Spleen (tissue), 11 donors: ENCODE measurements around the gene PLD5. TPM values are rescaled to one million over a fixed set of nuclear protein-coding genes. Genes with fewer than 3 reads are reported as not detected.
"Not testable (repeated sequence)": the region's sequence is repeated elsewhere in the genome, so short reads cannot be mapped to it uniquely, and the experiment has no call there.

ENCODE experiments used
- DNase-seq: peaks from one replicate; pipeline ENCODE4 v3.0.0-alpha.2; 2020
- H3K27ac ChIP-seq, 8 donors: fragments of 200-600 bp; sonication (generic) in 7 of 8; 1 replicate in 4 of 8; 2 replicates in 4 of 8; pipeline versions ENCODE4 v1.5.0 to v1.8.0; 2016 to 2021; ENCODE audit warnings: inconsistent platforms in 4 of 8, mild to moderate bottlenecking in 4 of 8, moderate library complexity in 1 of 8
- H3K27me3 ChIP-seq, 7 donors: fragments of 200-600 bp; sonication (generic) in 6 of 7; replicated peaks in 1 of 7; 1 replicate in 4 of 7; 2 replicates in 3 of 7; pipeline versions ENCODE4 v1.5.0 to v1.8.0; 2016 to 2021; ENCODE audit warnings: inconsistent platforms in 3 of 7, mild to moderate bottlenecking in 1 of 7
- H3K36me3 ChIP-seq, 6 donors: fragments of 200-600 bp; sonication (generic) in 5 of 6; 1 replicate in 4 of 6; 2 replicates in 2 of 6; pipeline versions ENCODE4 v1.5.0 to v1.8.0; 2016 to 2021; ENCODE audit warnings: inconsistent platforms in 2 of 6
- H3K4me1 ChIP-seq, 6 donors: fragments of 200-600 bp; sonication (generic) in 5 of 6; 1 replicate in 3 of 6; 2 replicates in 3 of 6; pipeline versions ENCODE4 v1.5.0 to v1.8.0; 2016 to 2021; ENCODE audit warnings: inconsistent platforms in 3 of 6
- H3K4me3 ChIP-seq, 8 donors: fragments of 200-600 bp; sonication (generic) in 7 of 8; 1 replicate in 4 of 8; 2 replicates in 4 of 8; pipeline versions ENCODE4 v1.5.0 to v1.8.0; 2016 to 2021; ENCODE audit warnings: inconsistent platforms in 4 of 8, mild to moderate bottlenecking in 4 of 8, moderate library complexity in 2 of 8
- H3K9me3 ChIP-seq, 8 donors: fragments of 200-600 bp; sonication (generic) in 7 of 8; 1 replicate in 4 of 8; 2 replicates in 4 of 8; pipeline versions ENCODE4 v1.5.0 to v1.8.0; 2016 to 2021; ENCODE audit warnings: inconsistent platforms in 4 of 8
- POLR2A ChIP-seq, 3 donors: fragments of 450-650 bp; IDR thresholded peaks; one replicate each; pipeline ENCODE4 v1.5.1; 2017; ENCODE audit warnings: antibody characterized with exemption in 3 of 3, mild to moderate bottlenecking in 1 of 3
- POLR2AphosphoS5 ChIP-seq, 3 donors: sonication (generic); formaldehyde crosslinking; IDR thresholded peaks; one replicate each; pipeline ENCODE4 v1.5.1; 2017; ENCODE audit warnings: antibody characterized with exemption in 3 of 3
- WGBS, 5 donors: extraction: QIAGEN DNeasy Blood & Tissue Kit in 3 of 5; methylation state at CpG; one replicate each; pipeline versions ENCODE4 v1.1.5 to v1.1.7; 2013 to 2018; 5-methylcytosine and 5-hydroxymethylcytosine counted together
- intact Hi-C: fragments of 100-400 bp; cut with DNase I; formaldehyde crosslinking; loops from one replicate; pipeline ENCODE4 v1.15.0; 2023; ENCODE audit warnings: low total_unique reads
- polyA plus RNA-seq, 3 donors: library from polyadenylated mRNA; stranded (reverse); fragments of 200-250 nt; gene quantifications; one replicate each; pipeline ENCODE4 v1.2.1, GENCODE V29; 2013
- total RNA-seq, 7 donors: library from RNA; depleted of rRNA in 3 of 7; stranded (reverse); fragments of >200 nt in 3 of 7; fragmentation: NEBNext Ultra II Directional in 4 of 7; extraction: Animal tissue kit (Norgen Biotek cat#: 25700) in 4 of 7; gene quantifications; one replicate each; pipeline versions ENCODE4 v1.1.0 to v1.2.1, GENCODE V29; 2016 to 2021
- TF ChIP-seq, protein P1 (sequence below), 11 experiments: fragments of 200-600 bp in 7 of 11; fragments of 450-650 bp in 4 of 11; sonication (generic) in 4 of 11; IDR thresholded peaks in 8 of 11; conservative IDR thresholded peaks in 3 of 11; 1 replicate in 7 of 11; 2 replicates in 4 of 11; pipeline versions ENCODE4 v1.4.0 to v1.8.0; 2016 to 2021; ENCODE audit warnings: antibody characterized with exemption in 11 of 11, inconsistent platforms in 4 of 11, mild to moderate bottlenecking in 1 of 11
- donor health status: healthy with polysubstance abuse.
- donor health status: DM: no; HTN: no; CAD: no; lungs with moderate emphysema.
- donor health status: DM: no; HTN: no; CAD: no.
- donor health status: Bipolar disorder and iron deficiency.
- donor health status: healthy.
- donor health status: DM: no; HTN: no; CAD: no.
- donor health status: DM: yes; HTN: yes; CAD: no.

The PLD5 gene
- total and polyA plus RNA-seq, 10 donors: 0.17 to 1.0 (median 0.44) TPM; not detected in 1

DNA sequence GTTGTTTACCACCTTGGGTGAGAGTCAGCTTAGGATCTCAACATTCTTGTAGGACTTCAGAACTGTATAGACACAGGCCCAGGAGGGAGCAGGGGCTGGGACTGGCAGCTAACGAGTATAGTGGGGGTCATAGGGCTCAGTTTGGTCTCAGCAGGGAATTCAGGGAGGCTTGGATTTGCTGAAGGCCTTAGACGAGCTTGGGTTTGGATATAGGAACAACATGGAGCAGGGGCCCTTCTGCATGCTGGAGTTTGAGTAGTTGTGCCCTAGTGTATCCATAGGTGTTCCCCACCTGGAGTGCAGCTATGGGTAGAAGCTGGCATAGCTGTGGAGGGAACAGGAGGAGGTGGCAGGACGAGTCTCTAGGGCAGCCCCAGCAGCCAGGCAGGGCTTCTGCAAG is 462.2 kb downstream of the PLD5 start:
- WGBS, 5 donors: 50 to 73% (median 59%) methylated on average over 3 of the region's 3 CpGs
- no peaks in the 10 kb centered on the region for H3K4me1 ChIP-seq
- H3K36me3 ChIP-seq: no peaks in the 10 kb centered on the region
- intact Hi-C loops: no loop called here
- peaks cover 0 to 5% (median 0%) of the 10 kb centered on the region in 8 donors for H3K9me3 ChIP-seq
- no peak overlapping the region for H3K4me3 ChIP-seq
- TF ChIP-seq, protein P1, sequence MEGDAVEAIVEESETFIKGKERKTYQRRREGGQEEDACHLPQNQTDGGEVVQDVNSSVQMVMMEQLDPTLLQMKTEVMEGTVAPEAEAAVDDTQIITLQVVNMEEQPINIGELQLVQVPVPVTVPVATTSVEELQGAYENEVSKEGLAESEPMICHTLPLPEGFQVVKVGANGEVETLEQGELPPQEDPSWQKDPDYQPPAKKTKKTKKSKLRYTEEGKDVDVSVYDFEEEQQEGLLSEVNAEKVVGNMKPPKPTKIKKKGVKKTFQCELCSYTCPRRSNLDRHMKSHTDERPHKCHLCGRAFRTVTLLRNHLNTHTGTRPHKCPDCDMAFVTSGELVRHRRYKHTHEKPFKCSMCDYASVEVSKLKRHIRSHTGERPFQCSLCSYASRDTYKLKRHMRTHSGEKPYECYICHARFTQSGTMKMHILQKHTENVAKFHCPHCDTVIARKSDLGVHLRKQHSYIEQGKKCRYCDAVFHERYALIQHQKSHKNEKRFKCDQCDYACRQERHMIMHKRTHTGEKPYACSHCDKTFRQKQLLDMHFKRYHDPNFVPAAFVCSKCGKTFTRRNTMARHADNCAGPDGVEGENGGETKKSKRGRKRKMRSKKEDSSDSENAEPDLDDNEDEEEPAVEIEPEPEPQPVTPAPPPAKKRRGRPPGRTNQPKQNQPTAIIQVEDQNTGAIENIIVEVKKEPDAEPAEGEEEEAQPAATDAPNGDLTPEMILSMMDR (IDR thresholded peaks at IDR 0.05 in 8 of 11, conservative IDR thresholded peaks at IDR 0.05 in 3 of 11): no peak
- no peak for TF ChIP-seq POLR2AphosphoS5 (IDR thresholded peaks at IDR 0.05)
- TF ChIP-seq POLR2A (IDR thresholded peaks at IDR 0.05): no peak
- no peaks in the 10 kb centered on the region for H3K27me3 ChIP-seq
- DNase-seq: no peak
- no peak overlapping the region for H3K27ac ChIP-seq

DNA sequence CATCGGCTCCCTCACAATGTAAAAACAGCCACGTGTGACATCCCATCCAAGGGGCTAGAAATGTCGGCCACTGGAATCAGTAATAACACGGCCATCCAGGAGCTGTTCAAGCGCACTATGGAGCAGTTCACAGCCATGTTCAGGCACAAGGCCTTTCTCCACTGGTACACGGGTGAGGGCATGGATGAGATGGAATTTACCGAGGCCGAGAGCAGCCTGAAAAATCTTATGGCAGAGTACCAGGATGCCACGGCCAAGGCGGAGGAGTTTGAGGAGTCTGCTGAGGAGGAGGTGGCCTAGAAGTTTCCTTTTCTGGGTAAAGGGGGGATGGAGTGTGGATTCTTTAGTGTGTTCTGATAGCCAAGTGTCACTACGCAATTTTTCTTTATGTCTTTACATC is 464.5 kb downstream of the PLD5 start:
- TF ChIP-seq POLR2AphosphoS5 (IDR thresholded peaks at IDR 0.05): no peak
- TF ChIP-seq POLR2A (IDR thresholded peaks at IDR 0.05): no peak
- TF ChIP-seq, protein P1 (IDR thresholded peaks at IDR 0.05 in 8 of 11, conservative IDR thresholded peaks at IDR 0.05 in 3 of 11): no peak
- H3K27ac ChIP-seq: no peak overlapping the region
- H3K36me3 ChIP-seq: no peaks in the 10 kb centered on the region
- intact Hi-C loops: no loop called here
- H3K4me3 ChIP-seq: no peak overlapping the region
- DNase-seq: no peak
- no peaks in the 10 kb centered on the region for H3K4me1 ChIP-seq
- no peaks in the 10 kb centered on the region for H3K27me3 ChIP-seq
- H3K9me3 ChIP-seq: peaks cover 0 to 5% (median 0%) of the 10 kb centered on the region in 8 donors
- WGBS, 5 donors: 76 to 88% (median 85%) methylated on average over 11 of the region's 11 CpGs

DNA sequence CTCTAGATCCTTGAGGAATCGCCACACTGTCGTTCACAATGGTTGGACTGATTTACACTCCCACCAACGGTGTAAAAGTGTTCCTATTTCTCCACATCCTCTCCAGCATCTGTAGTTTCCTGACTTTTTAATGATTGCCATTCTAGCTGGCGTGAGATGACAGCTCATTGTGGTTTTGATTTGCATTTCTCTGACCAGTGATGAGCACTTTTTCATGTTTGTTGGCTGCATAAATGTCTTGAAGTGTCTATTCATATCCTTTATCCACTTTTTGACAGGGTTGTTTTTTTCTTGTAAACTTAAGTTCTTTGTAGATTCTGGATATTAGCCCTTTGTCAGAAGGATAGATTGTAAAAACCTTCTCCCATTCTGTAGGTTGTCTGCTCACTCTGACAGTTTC is 465.9 kb downstream of the PLD5 start:
- H3K36me3 ChIP-seq, H3K4me3 ChIP-seq, H3K27ac ChIP-seq, DNase-seq, H3K27me3 ChIP-seq, intact Hi-C loops, H3K4me1 ChIP-seq, H3K9me3 ChIP-seq: not testable (repeated sequence)
- WGBS, 5 donors: 50 to 67% (median 55%) methylated on average over 4 of the region's 4 CpGs

DNA sequence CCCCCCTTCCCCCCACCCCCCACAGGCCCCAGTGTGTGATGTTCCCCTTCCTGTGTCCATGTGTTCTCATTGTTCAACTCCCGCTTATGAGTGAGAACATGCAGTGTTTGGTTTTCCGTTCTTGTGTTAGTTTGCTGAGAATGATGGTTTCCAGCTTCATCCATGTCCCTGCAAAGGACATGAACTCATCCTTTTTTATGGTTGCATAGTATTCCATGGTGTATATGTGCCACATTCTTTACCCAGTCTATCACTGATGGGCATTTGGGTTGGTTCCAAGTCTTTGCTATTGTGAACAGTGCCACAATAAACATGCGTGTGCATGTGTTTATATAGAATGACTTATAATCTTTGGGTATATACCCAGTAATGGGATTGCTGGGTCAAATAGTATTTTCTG is 466.3 kb downstream of the PLD5 start:
- H3K4me3 ChIP-seq, H3K27ac ChIP-seq, H3K9me3 ChIP-seq, intact Hi-C loops, DNase-seq, H3K36me3 ChIP-seq, H3K27me3 ChIP-seq, H3K4me1 ChIP-seq: not testable (repeated sequence)
- 86 to 97% (median 91%) methylated on average over 3 of the region's 3 CpGs for WGBS, 5 donors

DNA sequence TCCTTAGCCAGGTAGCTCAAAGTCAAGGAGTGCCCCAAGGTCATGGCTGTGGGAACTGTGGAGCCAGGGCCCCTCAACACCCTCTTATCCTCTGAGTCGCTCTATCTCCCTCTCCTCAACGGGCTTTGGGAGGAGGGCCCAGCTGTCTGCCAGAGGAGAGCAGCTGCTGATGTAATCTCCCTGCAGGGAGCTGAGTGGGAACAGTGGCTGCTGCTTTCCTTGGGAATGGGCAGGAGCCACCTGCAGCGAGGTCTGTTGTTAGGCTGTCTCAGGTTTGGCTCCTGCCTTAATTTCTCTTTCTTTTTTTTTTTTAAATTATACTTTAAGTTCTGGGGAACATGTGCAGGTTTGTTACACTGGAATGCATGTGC is 466.8 kb downstream of the PLD5 start:
- peaks cover 0 to 5% (median 0%) of the 10 kb centered on the region in 8 donors for H3K9me3 ChIP-seq
- no peak overlapping the region for H3K27ac ChIP-seq
- intact Hi-C loops: no loop called here
- no peak for DNase-seq
- WGBS, 5 donors: 40 to 82% (median 65%) methylated on average over 1 to 3 of the region's 3 CpGs
- no peaks in the 10 kb centered on the region for H3K36me3 ChIP-seq
- TF ChIP-seq, protein P1 (IDR thresholded peaks at IDR 0.05 in 8 of 11, conservative IDR thresholded peaks at IDR 0.05 in 3 of 11): no peak
- TF ChIP-seq POLR2AphosphoS5 (IDR thresholded peaks at IDR 0.05): no peak
- TF ChIP-seq POLR2A (IDR thresholded peaks at IDR 0.05): no peak
- no peaks in the 10 kb centered on the region for H3K27me3 ChIP-seq
- H3K4me3 ChIP-seq: no peak overlapping the region
- H3K4me1 ChIP-seq: no peaks in the 10 kb centered on the region
